Naive thymus-derived CD4-positive, alpha-beta T cell (primary cell): ENCODE data around the gene SLC7A1. TPM values are rescaled to one million over a fixed set of nuclear protein-coding genes. Genes with fewer than 3 reads are reported as not detected.

ENCODE experiments used
- ATAC-seq: fragments of 150-1000 bp; cut with Tn5 transposase; 2 replicates; pipeline ENCODE4 v1.10.0; 2021; ENCODE audit warnings: mild to moderate bottlenecking, moderate library complexity
- CTCF ChIA-PET: fragments of 350-600 bp; sonication (Branson Sonifier 250); formaldehyde crosslinking; loops from one replicate; lab custom pipeline; 2021; ENCODE audit warnings: antibody characterized with exemption; lab: Charles Lee
- POLR2A ChIA-PET: fragments of 350-600 bp; sonication (Branson Sonifier 250); formaldehyde crosslinking; loops from one replicate; lab custom pipeline; 2021; ENCODE audit warnings: antibody characterized with exemption, inconsistent platforms; lab: Charles Lee
- DNase-seq, 9 donors: peaks; one replicate each; pipeline versions ENCODE4 v3.0.0 to v3.0.0-alpha.2; 2020 to 2022; ENCODE audit warnings: mixed read lengths in 1 of 9
- H3K27ac ChIP-seq: one replicate; pipeline ENCODE4 v1.7.0; 2013; ENCODE audit warnings: mild to moderate bottlenecking, low read depth, low read length, moderate library complexity
- H3K27me3 ChIP-seq, 2 donors: one replicate each; pipeline ENCODE4 v1.7.0; 2013; ENCODE audit warnings: low read length in 2 of 2, mild to moderate bottlenecking in 2 of 2, moderate library complexity in 2 of 2; ENCODE audit not compliant: control insufficient read depth in 2 of 2, insufficient read depth in 2 of 2
- H3K36me3 ChIP-seq, 3 experiments: 1 replicate in 2 of 3; 2 replicates in 1 of 3; pipeline ENCODE4 v1.7.0; 2013; ENCODE audit warnings: low read length in 3 of 3, mild to moderate bottlenecking in 3 of 3, moderate library complexity in 1 of 3; ENCODE audit not compliant: insufficient read depth in 3 of 3, control insufficient read depth in 2 of 3
- H3K4me1 ChIP-seq, 2 donors: one replicate each; pipeline ENCODE4 v1.7.0; 2013; ENCODE audit warnings: low read length in 2 of 2, mild to moderate bottlenecking in 2 of 2, moderate library complexity in 1 of 2; ENCODE audit not compliant: control insufficient read depth in 2 of 2, insufficient read depth in 2 of 2
- H3K4me3 ChIP-seq: 2 replicates; pipeline ENCODE4 v1.7.0; 2013; ENCODE audit warnings: mild to moderate bottlenecking, low read length
- H3K9me3 ChIP-seq, 3 experiments: 1 replicate in 2 of 3; 2 replicates in 1 of 3; pipeline ENCODE4 v1.7.0; 2013; ENCODE audit warnings: low read length in 3 of 3; ENCODE audit not compliant: control insufficient read depth in 2 of 3
- H3K27ac Mint-ChIP-seq, 9 donors: one replicate each; pipeline ENCODE4 v1.8.0; 2020 to 2022; ENCODE audit warnings: mixed read lengths in 9 of 9, mild to moderate bottlenecking in 8 of 9, moderate library complexity in 5 of 9, inconsistent platforms in 2 of 9
- H3K27me3 Mint-ChIP-seq, 5 donors: one replicate each; pipeline ENCODE4 v1.8.0; 2021 to 2022; ENCODE audit warnings: mixed read lengths in 5 of 5, mild to moderate bottlenecking in 1 of 5
- H3K36me3 Mint-ChIP-seq, 5 donors: one replicate each; pipeline ENCODE4 v1.8.0; 2020 to 2022; ENCODE audit warnings: mixed read lengths in 5 of 5, mild to moderate bottlenecking in 3 of 5, inconsistent platforms in 1 of 5
- H3K4me1 Mint-ChIP-seq, 7 donors: one replicate each; pipeline ENCODE4 v1.8.0; 2020 to 2022; ENCODE audit warnings: mixed read lengths in 7 of 7, mild to moderate bottlenecking in 3 of 7, inconsistent platforms in 1 of 7
- H3K4me3 Mint-ChIP-seq, 10 donors: one replicate each; pipeline ENCODE4 v1.8.0; 2020 to 2022; ENCODE audit warnings: mild to moderate bottlenecking in 10 of 10, mixed read lengths in 10 of 10, moderate library complexity in 6 of 10, inconsistent platforms in 2 of 10
- H3K9me3 Mint-ChIP-seq, 11 donors: one replicate each; pipeline ENCODE4 v1.8.0; 2020 to 2022; ENCODE audit warnings: mixed read lengths in 11 of 11, mild to moderate bottlenecking in 4 of 11, inconsistent platforms in 1 of 11, moderate library complexity in 1 of 11
- intact Hi-C, 2 donors: fragments of 100-400 bp; cut with micrococcal nuclease; formaldehyde crosslinking; loops; one replicate each; pipeline ENCODE4 v1.15.1; 2023
- polyA plus RNA-seq, 2 donors: library from polyadenylated mRNA; unstranded; fragments of 300-500 nt; fragmentation: Illumina TruSeq; gene quantifications; one replicate each; pipeline ENCODE4 v1.2.3, GENCODE V29; 2021
- total RNA-seq, 6 experiments: library from RNA in 5 of 6; stranded (reverse) in 5 of 6; gene quantifications; 1 replicate in 5 of 6; 2 replicates in 1 of 6; pipeline ENCODE4 v1.2.3 and lab custom pipeline; 2021 to 2026

The SLC7A1 gene
- total and polyA plus RNA-seq, 7 experiments from 2014 or later = 4.9 to 63.8 (median 23.1) TPM

DNA sequence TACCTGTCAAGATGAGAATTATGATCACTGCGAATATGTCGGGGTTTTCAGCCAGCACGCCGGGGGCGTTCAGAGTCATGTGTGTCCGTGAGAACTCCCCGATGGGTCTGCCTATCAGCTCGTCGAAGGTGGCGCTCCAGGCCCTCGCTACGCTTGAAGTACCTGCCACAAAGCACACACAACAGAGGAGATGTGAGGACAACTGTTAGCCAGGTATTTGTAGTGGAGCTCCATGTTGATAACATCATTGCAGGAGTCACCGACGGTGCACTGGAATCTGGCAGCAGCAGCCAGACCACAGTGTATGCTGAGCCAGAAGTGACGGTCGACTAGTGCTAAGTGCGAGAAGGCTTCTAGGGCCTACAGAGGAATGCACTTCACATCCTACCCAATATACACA is 62.7 kb downstream of the SLC7A1 start:
- H3K36me3 Mint-ChIP-seq = peaks cover 7 to 55% (median 28%) of the 10 kb centered on the region in 5 donors
- intact Hi-C loops = no loop called here
- no peak overlapping the region for H3K27ac ChIP-seq
- no peaks in the 10 kb centered on the region for H3K9me3 ChIP-seq
- no peak overlapping the region for H3K27ac Mint-ChIP-seq
- peaks cover 0 to 8% of the 10 kb centered on the region in 2 donors for H3K4me1 ChIP-seq
- no peaks in the 10 kb centered on the region for H3K9me3 Mint-ChIP-seq
- H3K4me3 Mint-ChIP-seq = no peak overlapping the region
- no peak overlapping the region for H3K4me3 ChIP-seq
- H3K27me3 ChIP-seq = no peaks in the 10 kb centered on the region
- H3K4me1 Mint-ChIP-seq = peaks cover under 1 to 2% (median under 1%) of the 10 kb centered on the region in 7 donors
- H3K36me3 ChIP-seq = peaks cover 0 to 55% (median 3%) of the 10 kb centered on the region in 3 experiments
- DNase-seq = no peak
- CTCF ChIA-PET = no interaction called here
- POLR2A ChIA-PET = interaction anchor here (0.8 kb wide), 1 partner anchor 418 kb away, joined by 3 read pairs; no protein-coding TSS in a partner anchor
- no peaks in the 10 kb centered on the region for H3K27me3 Mint-ChIP-seq
- no peak for ATAC-seq

DNA sequence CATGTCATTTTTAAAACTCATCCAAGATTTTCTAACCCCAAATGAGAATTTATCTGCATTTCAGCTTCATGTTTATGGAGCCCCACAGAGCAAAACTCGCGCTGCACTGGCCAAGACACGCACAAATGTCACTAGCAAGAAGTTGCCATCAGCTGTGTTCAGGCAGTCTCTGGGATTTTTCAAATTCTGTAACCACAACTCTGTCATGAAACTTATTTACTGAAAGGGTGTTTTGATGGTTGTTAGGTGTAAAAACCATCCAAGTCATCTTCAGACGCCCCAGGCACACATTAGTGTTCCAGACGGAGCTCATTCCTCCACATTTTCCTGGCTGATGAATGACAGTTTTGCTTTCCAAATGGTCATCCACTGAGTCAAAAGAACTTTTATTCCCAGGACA is 63.4 kb downstream of the SLC7A1 start:
- no peak for DNase-seq

DNA sequence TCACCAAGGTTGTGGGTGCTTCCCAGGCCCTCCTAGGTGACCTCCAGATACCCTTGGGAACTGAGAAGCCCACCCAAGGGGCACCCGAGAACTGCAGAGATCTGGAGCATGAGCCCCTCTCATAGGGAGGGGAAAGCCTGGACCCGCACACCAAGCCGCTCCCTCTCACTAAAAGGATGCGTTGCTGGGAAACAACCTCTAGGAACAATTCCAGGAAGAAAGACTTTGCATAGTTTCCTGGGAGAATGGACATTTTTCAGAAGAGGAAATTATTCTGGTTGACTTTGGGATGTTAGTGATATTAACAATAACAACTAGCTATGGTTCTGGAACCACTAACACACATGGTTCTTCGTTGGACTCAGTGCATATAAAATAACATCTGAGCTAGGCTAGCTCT is 64.6 kb downstream of the SLC7A1 start:
- no peak for DNase-seq
- H3K27me3 Mint-ChIP-seq = no peaks in the 10 kb centered on the region
- Histone ChIP-seq H3K4me3 (no peak overlapping the region), H3K9me3 (no peaks in the 10 kb centered on the region), H3K27ac (no peak overlapping the region), H3K36me3 (peaks cover 0 to 62% (median 3%) of the 10 kb centered on the region in 3 experiments), H3K4me1 (peaks cover 0 to 8% of the 10 kb centered on the region in 2 donors), H3K27me3 (no peaks in the 10 kb centered on the region)
- no peaks in the 10 kb centered on the region for H3K9me3 Mint-ChIP-seq
- peaks cover 4 to 57% (median 24%) of the 10 kb centered on the region in 5 donors for H3K36me3 Mint-ChIP-seq
- no peak overlapping the region for H3K4me3 Mint-ChIP-seq
- ChIA-PET POLR2A (no interaction called here), CTCF (interaction anchor here (0.6 kb wide), 1 partner anchor 57 kb away, joined by 3 read pairs; no protein-coding TSS in a partner anchor)
- H3K27ac Mint-ChIP-seq = no peak overlapping the region
- no peaks in the 10 kb centered on the region for H3K4me1 Mint-ChIP-seq
- intact Hi-C loops = no loop called here
- no peak for ATAC-seq

More for the DNA sequence above, 63.4 kb downstream of the SLC7A1 start:
- H3K27me3 Mint-ChIP-seq = no peaks in the 10 kb centered on the region
- POLR2A ChIA-PET = interaction anchor here (0.8 kb wide), 1 partner anchor 417 kb away, joined by 3 read pairs; no protein-coding TSS in a partner anchor
- no peak overlapping the region for H3K4me3 Mint-ChIP-seq
- H3K4me1 Mint-ChIP-seq = no peaks in the 10 kb centered on the region
- peaks cover 7 to 54% (median 28%) of the 10 kb centered on the region in 5 donors for H3K36me3 Mint-ChIP-seq
- no peaks in the 10 kb centered on the region for H3K27me3 ChIP-seq
- no peak for ATAC-seq
- peaks cover 0 to 8% of the 10 kb centered on the region in 2 donors for H3K4me1 ChIP-seq
- CTCF ChIA-PET = no interaction called here
- no peak overlapping the region for H3K4me3 ChIP-seq
- H3K36me3 ChIP-seq = peaks cover 0 to 62% (median 3%) of the 10 kb centered on the region in 3 experiments
- H3K9me3 ChIP-seq = no peaks in the 10 kb centered on the region
- intact Hi-C loops = no loop called here
- H3K27ac ChIP-seq = no peak overlapping the region
- no peaks in the 10 kb centered on the region for H3K9me3 Mint-ChIP-seq
- no peak overlapping the region for H3K27ac Mint-ChIP-seq

DNA sequence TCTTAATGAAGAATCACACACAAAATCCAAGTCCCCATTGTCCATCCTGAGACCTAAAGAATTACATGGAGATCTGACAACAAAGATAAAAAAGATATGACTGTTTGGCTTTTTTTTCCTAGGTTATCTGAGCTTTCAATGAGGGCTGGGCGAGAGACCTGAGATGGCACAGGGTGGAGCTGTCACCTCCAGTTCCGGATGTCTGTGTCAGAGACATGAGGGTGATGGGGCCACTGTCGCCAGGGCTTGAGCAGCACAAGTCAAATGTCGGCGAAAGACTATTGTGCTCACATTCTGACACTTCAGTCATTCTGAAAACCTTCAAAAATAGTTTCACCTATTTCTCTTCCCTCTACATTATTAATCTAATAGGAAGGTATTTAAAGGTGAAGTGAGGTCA is 65.7 kb downstream of the SLC7A1 start:
- Mint-ChIP-seq H3K27ac (no peak overlapping the region), H3K9me3 (no peaks in the 10 kb centered on the region), H3K27me3 (no peaks in the 10 kb centered on the region), H3K36me3 (peaks cover 4 to 52% (median 24%) of the 10 kb centered on the region in 5 donors), H3K4me1 (no peaks in the 10 kb centered on the region), H3K4me3 (no peak overlapping the region)
- H3K9me3 ChIP-seq = no peaks in the 10 kb centered on the region
- ATAC-seq (peak; percentile 72), DNase-seq (no peak)
- H3K27ac ChIP-seq = no peak overlapping the region
- POLR2A ChIA-PET = no interaction called here
- no peaks in the 10 kb centered on the region for H3K27me3 ChIP-seq
- H3K4me3 ChIP-seq = no peak overlapping the region
- H3K36me3 ChIP-seq = peaks cover 0 to 61% (median 3%) of the 10 kb centered on the region in 3 experiments
- intact Hi-C loops = no loop called here
- CTCF ChIA-PET = no interaction called here
- peaks cover 0 to 8% of the 10 kb centered on the region in 2 donors for H3K4me1 ChIP-seq

DNA sequence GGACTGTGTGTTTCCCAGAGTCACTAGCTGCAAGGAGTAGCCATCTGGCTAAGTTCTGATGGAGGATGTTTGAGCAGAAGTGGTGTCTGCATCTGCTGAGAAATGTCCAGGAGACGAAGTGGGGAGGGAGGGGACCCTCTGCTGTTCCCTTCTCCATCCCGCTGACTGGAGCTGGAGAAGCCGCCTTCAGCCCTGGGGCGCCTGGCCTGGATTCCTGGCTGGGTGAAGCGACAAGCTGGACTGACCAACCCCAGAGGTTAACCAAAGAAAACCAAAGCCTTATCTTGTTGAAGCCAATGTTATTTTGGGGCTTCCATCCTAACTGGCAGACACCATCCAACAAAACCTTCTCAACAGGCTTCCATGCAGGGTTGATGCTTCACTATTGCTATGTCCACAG is 67.6 kb downstream of the SLC7A1 start:
- Mint-ChIP-seq H3K27me3 (no peaks in the 10 kb centered on the region), H3K27ac (no peak overlapping the region), H3K4me1 (no peaks in the 10 kb centered on the region), H3K4me3 (no peak overlapping the region), H3K36me3 (peaks cover 4 to 56% (median 15%) of the 10 kb centered on the region in 5 donors), H3K9me3 (no peaks in the 10 kb centered on the region)
- no peak overlapping the region for H3K4me3 ChIP-seq
- ChIA-PET POLR2A (no interaction called here), CTCF (no interaction called here)
- no peaks in the 10 kb centered on the region for H3K9me3 ChIP-seq
- ATAC-seq = no peak
- H3K36me3 ChIP-seq = peaks cover 0 to 72% (median 3%) of the 10 kb centered on the region in 3 experiments
- H3K27me3 ChIP-seq = no peaks in the 10 kb centered on the region
- peaks cover 0 to 8% of the 10 kb centered on the region in 2 donors for H3K4me1 ChIP-seq
- intact Hi-C loops = no loop called here
- no peak for DNase-seq
- no peak overlapping the region for H3K27ac ChIP-seq

DNA sequence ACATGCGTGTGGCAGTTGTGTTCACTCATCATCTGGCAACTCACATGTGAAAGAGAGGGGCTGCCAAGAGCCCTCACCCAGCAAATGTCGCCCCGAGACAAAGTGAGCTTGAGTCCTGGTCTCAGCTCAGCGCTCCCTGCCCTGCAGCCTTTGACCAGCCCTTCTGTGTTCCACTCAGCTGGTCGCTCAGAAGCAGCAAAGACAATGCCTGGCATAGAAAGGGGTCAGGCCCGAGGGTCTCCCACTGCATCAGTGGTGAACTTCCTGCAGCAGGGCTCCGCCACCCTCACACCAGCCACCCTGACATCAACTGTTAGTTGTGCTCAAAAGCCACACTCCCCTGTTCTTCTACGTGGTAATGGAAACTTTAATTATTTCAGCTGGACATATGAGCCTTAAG is 68.0 kb downstream of the SLC7A1 start:
- H3K4me1 Mint-ChIP-seq = no peaks in the 10 kb centered on the region
- DNase-seq = no peak
- H3K27me3 Mint-ChIP-seq = no peaks in the 10 kb centered on the region
- Histone ChIP-seq H3K4me1 (peaks cover 0 to 8% of the 10 kb centered on the region in 2 donors), H3K4me3 (no peak overlapping the region), H3K27me3 (no peaks in the 10 kb centered on the region), H3K36me3 (peaks cover 3 to 72% (median 4%) of the 10 kb centered on the region in 3 experiments), H3K27ac (no peak overlapping the region), H3K9me3 (no peaks in the 10 kb centered on the region)
- ChIA-PET CTCF (interaction anchor here (0.7 kb wide), 1 partner anchor 1091 kb away, joined by 4 read pairs; no protein-coding TSS in a partner anchor), POLR2A (no interaction called here)
- ATAC-seq = no peak
- H3K9me3 Mint-ChIP-seq = no peaks in the 10 kb centered on the region
- H3K27ac Mint-ChIP-seq = no peak overlapping the region
- H3K36me3 Mint-ChIP-seq = peaks cover 4 to 53% (median 13%) of the 10 kb centered on the region in 5 donors
- H3K4me3 Mint-ChIP-seq = no peak overlapping the region
- intact Hi-C loops = no loop called here

DNA sequence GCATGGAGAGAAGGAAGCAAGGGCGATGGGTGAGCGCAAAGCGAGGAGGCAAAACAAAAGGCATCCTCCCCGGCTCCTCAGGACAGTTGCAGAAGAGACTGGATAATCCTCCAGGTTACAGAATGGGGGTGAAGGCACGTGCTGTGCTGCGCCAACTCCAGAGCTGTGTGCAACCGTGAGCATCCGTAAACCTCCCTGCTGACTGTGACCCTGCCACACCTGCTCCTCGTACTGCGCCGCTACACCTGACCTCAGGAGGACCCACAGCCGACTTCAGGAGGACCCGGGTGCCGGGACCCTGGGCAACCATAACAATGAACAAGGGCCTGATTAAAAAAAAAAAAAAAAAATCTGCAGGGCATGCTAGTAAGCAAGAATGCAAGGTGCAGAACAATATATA is 68.7 kb downstream of the SLC7A1 start:
- ATAC-seq (no peak), DNase-seq (no peak)
- intact Hi-C loops = no loop called here
- H3K4me3 Mint-ChIP-seq = no peak overlapping the region
- POLR2A ChIA-PET = no interaction called here
- Histone ChIP-seq H3K4me3 (no peak overlapping the region), H3K27me3 (no peaks in the 10 kb centered on the region), H3K4me1 (peaks cover 0 to 8% of the 10 kb centered on the region in 2 donors), H3K9me3 (no peaks in the 10 kb centered on the region), H3K27ac (no peak overlapping the region), H3K36me3 (peaks cover 3 to 72% (median 11%) of the 10 kb centered on the region in 3 experiments)
- CTCF ChIA-PET = interaction anchor here (0.7 kb wide), 1 partner anchor 1090 kb away, joined by 4 read pairs; no protein-coding TSS in a partner anchor
- no peaks in the 10 kb centered on the region for H3K4me1 Mint-ChIP-seq
- H3K9me3 Mint-ChIP-seq = no peaks in the 10 kb centered on the region
- no peaks in the 10 kb centered on the region for H3K27me3 Mint-ChIP-seq
- H3K27ac Mint-ChIP-seq = peak overlapping the region in 1 of 9 donors; percentile 59
- peaks cover 10 to 54% (median 11%) of the 10 kb centered on the region in 5 donors for H3K36me3 Mint-ChIP-seq
